GM10266 (cell line): ENCODE measurements around the gene RTN4.

ENCODE experiments used
- DNase-seq: peaks from one replicate; pipeline ENCODE4 v3.0.0; 2012; ENCODE audit errors: extremely low spot score
- TF ChIP-seq, protein P1 (sequence below): IDR thresholded peaks from 2 replicates; pipeline ENCODE4 v1.5.1; 2012; ENCODE audit warnings: mild to moderate bottlenecking, low read depth; ENCODE audit not compliant: control insufficient read depth, insufficient read depth; ENCODE audit errors: missing control alignments

Gene RTN4

DNA sequence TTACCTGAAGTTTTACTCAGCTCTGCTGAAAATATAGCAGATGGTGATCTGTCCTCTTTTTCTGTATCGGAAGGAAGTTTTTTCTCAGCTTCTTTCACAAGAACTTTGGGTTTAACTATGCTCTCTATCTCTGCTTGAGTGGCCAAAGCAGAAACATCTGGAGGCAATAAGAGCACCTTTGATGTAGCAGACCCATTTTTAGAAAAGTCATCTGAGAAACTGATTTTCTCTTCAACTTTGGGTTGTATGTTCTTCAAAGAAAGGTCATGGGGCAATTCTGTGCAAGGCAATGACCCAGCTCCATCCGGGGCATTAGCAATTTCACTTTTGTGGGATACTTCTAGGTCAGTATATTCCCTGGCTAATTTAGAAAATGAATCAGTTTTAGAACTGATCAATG lies 25.2 kb downstream of the RTN4 start:
- DNase-seq: no peak
- TF ChIP-seq, protein P1, sequence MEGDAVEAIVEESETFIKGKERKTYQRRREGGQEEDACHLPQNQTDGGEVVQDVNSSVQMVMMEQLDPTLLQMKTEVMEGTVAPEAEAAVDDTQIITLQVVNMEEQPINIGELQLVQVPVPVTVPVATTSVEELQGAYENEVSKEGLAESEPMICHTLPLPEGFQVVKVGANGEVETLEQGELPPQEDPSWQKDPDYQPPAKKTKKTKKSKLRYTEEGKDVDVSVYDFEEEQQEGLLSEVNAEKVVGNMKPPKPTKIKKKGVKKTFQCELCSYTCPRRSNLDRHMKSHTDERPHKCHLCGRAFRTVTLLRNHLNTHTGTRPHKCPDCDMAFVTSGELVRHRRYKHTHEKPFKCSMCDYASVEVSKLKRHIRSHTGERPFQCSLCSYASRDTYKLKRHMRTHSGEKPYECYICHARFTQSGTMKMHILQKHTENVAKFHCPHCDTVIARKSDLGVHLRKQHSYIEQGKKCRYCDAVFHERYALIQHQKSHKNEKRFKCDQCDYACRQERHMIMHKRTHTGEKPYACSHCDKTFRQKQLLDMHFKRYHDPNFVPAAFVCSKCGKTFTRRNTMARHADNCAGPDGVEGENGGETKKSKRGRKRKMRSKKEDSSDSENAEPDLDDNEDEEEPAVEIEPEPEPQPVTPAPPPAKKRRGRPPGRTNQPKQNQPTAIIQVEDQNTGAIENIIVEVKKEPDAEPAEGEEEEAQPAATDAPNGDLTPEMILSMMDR: no peak

DNA sequence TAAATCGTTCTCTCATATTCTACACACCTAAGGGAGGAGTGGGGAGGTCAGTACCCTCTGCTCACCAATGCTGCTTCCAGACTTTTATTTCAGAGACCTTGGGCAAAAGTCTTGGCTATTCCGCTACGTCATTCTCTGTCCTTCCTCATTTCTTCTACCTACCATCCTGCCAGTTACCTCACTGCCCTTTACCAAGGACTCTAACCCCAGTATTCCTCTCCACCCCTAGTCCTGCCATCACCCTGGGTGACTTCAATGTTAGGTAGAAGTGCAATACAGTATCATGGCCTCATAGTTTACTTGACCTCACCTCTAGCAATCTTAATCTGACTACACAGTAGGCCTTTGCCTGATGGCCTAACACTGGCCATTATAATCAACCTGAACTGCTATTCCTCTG lies 27.8 kb downstream of the RTN4 start:
- TF ChIP-seq, protein P1: no peak
- DNase-seq: no peak

DNA sequence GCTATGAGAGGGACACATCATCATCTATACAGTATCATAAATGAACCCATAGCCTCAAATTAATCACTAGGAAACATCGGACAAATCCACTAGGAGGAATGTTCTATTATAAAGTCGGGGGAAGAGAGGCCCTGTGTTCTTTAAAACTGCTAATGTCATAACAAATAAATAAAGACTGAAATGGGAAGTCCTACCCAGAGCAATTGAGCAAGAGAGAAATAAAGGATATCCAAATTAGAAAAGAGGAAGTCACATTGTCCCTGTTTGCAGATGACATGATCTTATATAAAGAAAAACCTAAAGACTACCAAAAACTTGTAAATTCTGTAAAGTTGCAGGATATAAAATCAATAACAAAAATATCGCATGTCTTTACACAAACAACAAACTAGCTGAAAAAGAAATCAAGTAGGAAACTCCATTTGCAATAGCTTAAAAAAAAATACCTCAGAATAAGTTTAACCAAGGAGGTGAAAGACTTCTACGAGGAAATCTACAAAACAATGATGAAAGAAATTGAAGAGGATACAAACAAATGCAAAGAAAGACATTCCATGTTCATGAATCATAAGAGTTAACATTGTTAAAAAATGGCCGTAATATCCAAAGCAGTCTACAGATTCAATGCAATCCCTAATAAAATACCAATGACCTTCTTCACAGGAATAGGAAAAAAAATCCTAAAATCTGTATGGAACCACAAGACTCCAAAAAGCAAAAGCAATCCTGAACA lies 30.6 kb downstream of the RTN4 start:
- TF ChIP-seq, protein P1: no peak
- DNase-seq: no peak

DNA sequence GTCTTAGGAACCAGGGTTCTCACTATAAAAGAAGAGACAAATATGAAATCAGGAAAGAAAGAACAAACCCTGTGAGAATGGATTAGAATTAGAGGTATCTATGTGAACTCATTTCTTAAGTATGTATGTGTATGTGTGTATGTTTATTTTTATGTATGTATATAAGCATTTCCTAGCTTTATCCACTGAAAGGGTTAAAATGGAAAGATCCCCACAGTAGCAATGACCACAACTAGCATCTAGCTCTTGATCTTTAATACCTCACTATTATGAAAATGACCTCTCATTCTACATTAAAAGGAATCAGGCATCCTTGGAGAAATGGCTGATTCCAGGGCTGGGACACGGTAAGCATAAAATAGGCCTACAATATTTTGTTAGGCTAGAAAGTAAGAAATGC lies 31.6 kb downstream of the RTN4 start:
- no peak for DNase-seq
- TF ChIP-seq, protein P1: no peak

DNA sequence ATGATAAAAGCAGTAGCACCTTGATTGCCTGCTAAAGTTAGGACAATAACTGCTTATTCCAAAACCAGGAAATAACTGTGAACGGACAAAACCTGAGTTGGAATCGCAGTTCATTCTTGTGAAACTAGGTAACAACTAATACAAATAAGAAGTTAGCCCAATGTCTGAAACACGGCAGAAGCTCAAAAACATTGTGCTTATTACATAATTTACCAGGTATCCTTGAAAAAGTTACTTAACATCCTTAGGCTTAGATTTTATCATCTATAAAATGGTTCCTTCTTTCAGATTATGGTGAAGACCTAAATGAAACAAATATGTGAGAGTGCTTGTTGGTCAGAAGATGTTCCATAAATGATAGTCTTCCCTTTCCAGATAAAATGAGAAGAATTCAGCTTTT lies 32.4 kb downstream of the RTN4 start:
- TF ChIP-seq, protein P1: no peak
- DNase-seq: no peak

DNA sequence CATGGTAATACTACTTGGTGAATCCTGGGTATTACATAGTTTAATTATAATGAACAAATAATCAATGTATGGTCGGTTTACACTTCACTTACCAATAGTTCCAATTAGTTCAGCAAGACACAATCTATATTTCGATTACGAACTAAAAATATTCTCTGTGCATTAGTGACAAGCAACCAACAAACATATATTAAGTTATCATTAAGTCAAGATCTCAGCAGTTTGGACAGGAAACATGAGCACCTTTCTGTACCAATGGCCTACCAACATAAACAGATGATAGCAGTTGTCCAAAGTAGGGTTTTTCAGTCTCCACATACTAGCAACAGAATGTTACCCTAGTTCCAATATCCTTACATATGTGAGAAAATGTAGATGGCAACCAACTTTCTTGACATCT lies 32.8 kb downstream of the RTN4 start:
- no peak for DNase-seq
- TF ChIP-seq, protein P1: no peak
